NCI-H460 (cell line): ENCODE results near the gene PPP1R36. TPM values are rescaled to one million over a fixed set of nuclear protein-coding genes. Genes with fewer than 3 reads are reported as not detected.
"Not testable (repeated sequence)": the region's sequence is repeated elsewhere in the genome, so short reads cannot be mapped to it uniquely, and the experiment has no call there.

Experiments
- DNase-seq: peaks from one replicate; pipeline ENCODE4 v3.0.0-alpha.2; 2016; ENCODE audit warnings: low read depth; ENCODE audit errors: extremely low read depth
- total RNA-seq: library from RNA; depleted of rRNA; stranded (reverse); fragments of >200 nt; shearing (Covaris generic); gene quantifications from 2 replicates; pipeline ENCODE4 v1.2.3, GENCODE V29; 2014

Gene PPP1R36
- total RNA-seq, 1 experiment from 2014 or later = 0.22 TPM

- DNase-seq = no peak
These were observed 13.9 kb downstream of the PPP1R36 start for GRCh38 chr14:64563696-64564095.

- no peak for DNase-seq
These were observed 16.9 kb downstream of the PPP1R36 start for GRCh38 chr14:64566651-64567122.

GRCh38 chr14:64569138-64569631, 19.4 kb downstream of the PPP1R36 start:
- peak; percentile 45 for DNase-seq

GRCh38 chr14:64569646-64570045, 19.9 kb downstream of the PPP1R36 start:
- DNase-seq = not testable (repeated sequence)

GRCh38 chr14:64572386-64573104, 22.8 kb downstream of the PPP1R36 start:
- DNase-seq = no peak

- DNase-seq = no peak
These were observed 23.3 kb downstream of the PPP1R36 start for GRCh38 chr14:64573109-64573508.

- DNase-seq = no peak
These were observed 24.8 kb downstream of the PPP1R36 start for GRCh38 chr14:64574371-64575107.

- no peak for DNase-seq
These were observed 27.4 kb downstream of the PPP1R36 start for GRCh38 chr14:64577211-64577610.

GRCh38 chr14:64580467-64580866, 30.7 kb downstream of the PPP1R36 start:
- DNase-seq = peak; percentile 16

GRCh38 chr14:64581363-64581762, 31.6 kb downstream of the PPP1R36 start:
- no peak for DNase-seq

GRCh38 chr14:64581817-64582216, 32.1 kb downstream of the PPP1R36 start:
- DNase-seq = no peak

GRCh38 chr14:64584190-64584589, 34.4 kb downstream of the PPP1R36 start:
- DNase-seq = no peak

GRCh38 chr14:64591809-64592208, 42.0 kb downstream of the PPP1R36 start:
- no peak for DNase-seq

GRCh38 chr14:64594438-64594837, 44.7 kb downstream of the PPP1R36 start:
- DNase-seq = no peak

- no peak for DNase-seq
These were observed 48.6 kb downstream of the PPP1R36 start for GRCh38 chr14:64598404-64598803.

- no peak for DNase-seq
These were observed 51.8 kb downstream of the PPP1R36 start for GRCh38 chr14:64601571-64601970.

GRCh38 chr14:64602826-64603225, 53.1 kb downstream of the PPP1R36 start:
- DNase-seq = no peak

- no peak for DNase-seq
These were observed 54.2 kb downstream of the PPP1R36 start for GRCh38 chr14:64604001-64604400.

GRCh38 chr14:64604881-64605280, 55.1 kb downstream of the PPP1R36 start:
- DNase-seq = no peak

- DNase-seq = no peak
These were observed 56.3 kb downstream of the PPP1R36 start for GRCh38 chr14:64605926-64606685.
